Thoracic aorta (tissue), 2 donors: Measurements from ENCODE around the gene GAMT. TPM values are rescaled to one million over a fixed set of nuclear protein-coding genes. Genes with fewer than 3 reads are reported as not detected.

ENCODE experiments used
- ATAC-seq: fragments of 150-250 bp; one replicate; pipeline ENCODE4 v1.8.0; 2017; ENCODE audit warnings: low read depth; ENCODE audit not compliant: insufficient number of reproducible peaks, low FRiP score
- DNase-seq: peaks from one replicate; pipeline ENCODE4 v3.0.0-alpha.2; 2020; ENCODE audit warnings: low spot score
- H3K27ac ChIP-seq, 2 donors: fragments of 200-600 bp; sonication (generic); 1 replicate in 1 of 2; 2 replicates in 1 of 2; pipeline ENCODE4 v1.5.1; 2016; ENCODE audit warnings: mild to moderate bottlenecking in 2 of 2, moderate library complexity in 2 of 2
- H3K27me3 ChIP-seq: fragments of 200-600 bp; sonication (generic); replicated peaks from 2 replicates; pipeline ENCODE4 v1.6.0; 2016; ENCODE audit warnings: mild to moderate bottlenecking; ENCODE audit not compliant: insufficient read depth
- H3K36me3 ChIP-seq: fragments of 200-600 bp; sonication (generic); one replicate; pipeline ENCODE4 v1.5.1; 2016
- H3K4me1 ChIP-seq, 2 donors: fragments of 200-600 bp; sonication (generic); 1 replicate in 1 of 2; 2 replicates in 1 of 2; pipeline versions ENCODE4 v1.5.1 to v1.6.0; 2016; ENCODE audit warnings: low read depth in 2 of 2, mild to moderate bottlenecking in 1 of 2; ENCODE audit not compliant: control insufficient read depth in 1 of 2
- H3K4me3 ChIP-seq: fragments of 200-600 bp; sonication (generic); 2 replicates; pipeline ENCODE4 v1.5.1; 2016; ENCODE audit warnings: mild to moderate bottlenecking
- H3K9me3 ChIP-seq: fragments of 200-600 bp; sonication (generic); 2 replicates; pipeline ENCODE4 v1.5.1; 2016
- CTCF ChIP-seq: fragments of 200-600 bp; sonication (generic); IDR thresholded peaks from one replicate; pipeline ENCODE4 v1.5.1; 2019; ENCODE audit warnings: antibody characterized with exemption
- total RNA-seq, 2 donors: library from RNA; depleted of rRNA; stranded (reverse); fragments of >200 nt; gene quantifications; one replicate each; pipeline versions ENCODE4 v1.1.0 to v1.2.3, GENCODE V29; 2016

Gene GAMT
- total RNA-seq, 2 donors from 2014 or later, result 27.6 to 55.1 TPM

- DNase-seq (no peak), ATAC-seq (no peak)
- no peak overlapping the region for H3K4me3 ChIP-seq
- H3K9me3 ChIP-seq, result no peaks in the 10 kb centered on the region
- no peak overlapping the region for H3K27ac ChIP-seq
- H3K4me1 ChIP-seq, result peaks cover 11 to 18% of the 10 kb centered on the region in 2 donors
- H3K27me3 ChIP-seq, result no peaks in the 10 kb centered on the region
- no peak for TF ChIP-seq CTCF
- peaks cover 9% of the 10 kb centered on the region for H3K36me3 ChIP-seq
These were observed 19.1 kb downstream of the GAMT start for GRCh38 chr19:1382250-1382649.

- Histone ChIP-seq H3K36me3 (peaks cover 19% of the 10 kb centered on the region), H3K4me1 (peaks cover 9 to 10% of the 10 kb centered on the region in 2 donors), H3K27me3 (no peaks in the 10 kb centered on the region), H3K4me3 (no peak overlapping the region), H3K27ac (no peak overlapping the region), H3K9me3 (no peaks in the 10 kb centered on the region)
- ATAC-seq, result no peak
- no peak for DNase-seq
- TF ChIP-seq CTCF, result no peak
These were observed 21.3 kb downstream of the GAMT start for GRCh38 chr19:1379961-1380489.

GRCh38 chr19:1379126-1379905, 22.0 kb downstream of the GAMT start:
- DNase-seq (no peak), ATAC-seq (no peak)
- H3K27me3 ChIP-seq, result no peaks in the 10 kb centered on the region
- H3K4me3 ChIP-seq, result no peak overlapping the region
- H3K4me1 ChIP-seq, result peaks cover 2 to 3% of the 10 kb centered on the region in 2 donors
- peaks cover 22% of the 10 kb centered on the region for H3K36me3 ChIP-seq
- no peak for TF ChIP-seq CTCF
- no peak overlapping the region for H3K27ac ChIP-seq
- H3K9me3 ChIP-seq, result no peaks in the 10 kb centered on the region

- ATAC-seq (no peak), DNase-seq (no peak)
- Histone ChIP-seq H3K27me3 (no peaks in the 10 kb centered on the region), H3K36me3 (peaks cover 33% of the 10 kb centered on the region), H3K4me1 (no peaks in the 10 kb centered on the region), H3K9me3 (no peaks in the 10 kb centered on the region), H3K27ac (no peak overlapping the region), H3K4me3 (no peak overlapping the region)
- no peak for TF ChIP-seq CTCF
These were observed 23.2 kb downstream of the GAMT start for GRCh38 chr19:1377965-1378785.
